K562 (cell line): Measurements from ENCODE around the gene JUN. TPM values are rescaled to one million over a fixed set of nuclear protein-coding genes. Genes with fewer than 3 reads are reported as not detected.
A peak's percentile ranks its signal among the peaks of the same experiment; 100 is the strongest.

ENCODE experiments used
- BCL6 ChIP-seq: fragments of 250-450 bp; sonication (Bioruptor Pico); IDR thresholded peaks from 2 replicates; pipeline ENCODE4 v1.4.0; 2020
- CBX8 ChIP-seq: fragments of 200-600 bp; sonication (generic); IDR thresholded peaks from 2 replicates; pipeline ENCODE4 v1.6.1; 2012; ENCODE audit warnings: borderline replicate concordance, mixed run types, low read depth, mild to moderate bottlenecking, moderate library complexity, mixed read lengths, low read length, control low read depth, inconsistent platforms; ENCODE audit not compliant: poor library complexity, severe bottlenecking; ENCODE audit errors: extremely low read depth
- CEBPB ChIP-seq: fragments of 450-650 bp; IDR thresholded peaks from 2 replicates; pipeline ENCODE4 v1.6.1; 2016; ENCODE audit warnings: missing genetic modification characterization, missing compliant biosample characterization
- E2F3 ChIP-seq: fragments of 250-450 bp; sonication (Bioruptor Pico); IDR thresholded peaks from 2 replicates; pipeline ENCODE4 v1.4.0; 2020; ENCODE audit warnings: mild to moderate bottlenecking
- ELF4 ChIP-seq: fragments of 450-650 bp; formaldehyde crosslinking; IDR thresholded peaks from 2 replicates; pipeline ENCODE4 v1.4.0; 2022; ENCODE audit warnings: missing genetic modification characterization
- EP300 ChIP-seq: IDR thresholded peaks from 2 replicates; pipeline ENCODE4 v1.6.1; 2012; ENCODE audit warnings: low read length, improper control_type of control experiment
- JUND ChIP-seq, 2 experiments: IDR thresholded peaks; 2 replicates in 1 of 2; 3 replicates in 1 of 2; pipeline ENCODE4 v1.6.1; 2011; ENCODE audit warnings: borderline replicate concordance in 2 of 2, low read depth in 2 of 2, low read length in 2 of 2, improper control_type of control experiment in 1 of 2, missing biosample characterization in 1 of 2, missing genetic modification characterization in 1 of 2, missing genetic modification reagents in 1 of 2
- LCOR ChIP-seq: sonication (generic); formaldehyde crosslinking; IDR thresholded peaks from 2 replicates; pipeline ENCODE4 v1.8.0; 2022; ENCODE audit warnings: mild to moderate bottlenecking, missing genetic modification reagents
- PBX2 ChIP-seq, 2 experiments: IDR thresholded peaks in 1 of 2; conservative IDR thresholded peaks in 1 of 2; 2 replicates each; pipeline ENCODE4 v1.6.1; 2016; ENCODE audit warnings: low read depth in 2 of 2, mild to moderate bottlenecking in 1 of 2, missing compliant biosample characterization in 1 of 2, missing genetic modification characterization in 1 of 2, moderate library complexity in 1 of 2
- PYGO2 ChIP-seq: fragments of 450-650 bp; IDR thresholded peaks from 2 replicates; pipeline ENCODE4 v1.6.1; 2016; ENCODE audit warnings: mild to moderate bottlenecking, missing genetic modification characterization, moderate library complexity, missing compliant biosample characterization
- RNF2 ChIP-seq: sonication (generic); IDR thresholded peaks from 2 replicates; pipeline ENCODE4 v1.6.1; 2016
- RUNX1 ChIP-seq: sonication (generic); IDR thresholded peaks from 2 replicates; pipeline ENCODE4 v1.6.1; 2016; ENCODE audit warnings: antibody characterized with exemption, low read depth
- TEAD4 ChIP-seq, 2 experiments: sonication (generic) in 1 of 2; formaldehyde crosslinking in 1 of 2; IDR thresholded peaks; 2 replicates each; pipeline versions ENCODE4 v1.6.1 to v1.8.0; 2012 to 2022; ENCODE audit warnings: borderline replicate concordance in 1 of 2, inconsistent platforms in 1 of 2, low read length in 1 of 2, mild to moderate bottlenecking in 1 of 2, missing genetic modification reagents in 1 of 2
- THAP7 ChIP-seq: fragments of 250-450 bp; sonication (Bioruptor Pico); IDR thresholded peaks from 2 replicates; pipeline ENCODE4 v1.5.0; 2021
- TSC22D4 ChIP-seq: fragments of 450-650 bp; IDR thresholded peaks from 2 replicates; pipeline ENCODE4 v1.6.1; 2016; ENCODE audit warnings: missing genetic modification characterization, missing biosample characterization, control low read depth
- ZNF277 ChIP-seq: fragments of 250-450 bp; sonication (Bioruptor Pico); IDR thresholded peaks from 2 replicates; pipeline ENCODE4 v1.8.0; 2022; ENCODE audit warnings: inconsistent platforms, mild to moderate bottlenecking, moderate library complexity, borderline replicate concordance
- ZNF3 ChIP-seq: fragments of 250-450 bp; sonication (Bioruptor Pico); IDR thresholded peaks from 2 replicates; pipeline ENCODE4 v1.5.0; 2021; ENCODE audit warnings: mild to moderate bottlenecking, moderate library complexity
- ZNF324 ChIP-seq: fragments of 250-450 bp; sonication (Bioruptor Pico); IDR thresholded peaks from 2 replicates; pipeline ENCODE4 v1.4.0; 2020; ENCODE audit warnings: mild to moderate bottlenecking
- ZNF398 ChIP-seq: fragments of 250-450 bp; sonication (Bioruptor Pico); IDR thresholded peaks from 2 replicates; pipeline ENCODE4 v1.8.0; 2021; ENCODE audit warnings: moderate library complexity, mild to moderate bottlenecking, inconsistent platforms
- ZNF644 ChIP-seq: fragments of 200-800 bp; sonication (Bioruptor generic); IDR thresholded peaks from 2 replicates; pipeline ENCODE4 v1.6.1; 2016; ENCODE audit warnings: low read depth, missing genetic modification characterization, missing compliant biosample characterization
- polyA plus RNA-seq, 8 experiments: library from polyadenylated mRNA; depleted of rRNA in 4 of 8; stranded (reverse) in 5 of 8; unstranded in 3 of 8; fragments of >200 nt; fragmentation: Nextera tagmentation in 2 of 8; fragmentation: Illumina TruSeq in 1 of 8; extraction: Ambion mirVana in 2 of 8; extraction: Trizol in 1 of 8; gene quantifications; 2 replicates each; pipeline versions ENCODE4 v1.2.1 to v1.2.3, GENCODE V29; 2011 to 2014; ENCODE audit warnings: inconsistent platforms in 1 of 8, missing spikeins in 1 of 8
- total RNA-seq, 7 experiments: library from RNA; depleted of rRNA in 6 of 7; stranded (reverse); fragments of >200 nt in 6 of 7; fragmentation: Illumina TruSeq in 2 of 7; extraction: Trizol in 2 of 7; gene quantifications; 2 replicates each; pipeline versions ENCODE4 v1.2.1 to v1.2.3, GENCODE V29; 2011 to 2021; ENCODE audit warnings: low replicate concordance in 1 of 7

JUN gene
- total and polyA plus RNA-seq, 9 of the 15 experiments (the other 6 are each of a cell fraction or from before 2014, with no cell fraction given) = 0.32 to 23.4 (median 4.0) TPM

GRCh38 chr1:58783090-58783992 is 506 bp downstream of the JUN start (continued):
- TF ChIP-seq ZNF3 (CRISPR knock-in tag) = no peak
- no peak; the same call in 1 of the 2 replicates for TF ChIP-seq LCOR (CRISPR knock-in tag)
- no peak for TF ChIP-seq ZNF644 (tag)
- no peak for TF ChIP-seq CEBPB (tag)
- TF ChIP-seq BCL6 (CRISPR knock-in tag) = no peak
- TF ChIP-seq RUNX1 = no peak
- no peak for TF ChIP-seq ELF4 (CRISPR knock-in tag)
- no peak for TF ChIP-seq TEAD4 (IDR thresholded peaks at IDR 0.05; ENCODE audit: low read length)
- TF ChIP-seq TEAD4 (CRISPR knock-in tag; IDR thresholded peaks at IDR 0.05; ENCODE audit: borderline replicate concordance) = no peak
- 0 out of 2 replicates have a peak, but pooled peaks have one; percentile 18 for TF ChIP-seq E2F3 (CRISPR knock-in tag)
- no peak for TF ChIP-seq RNF2
- TF ChIP-seq CBX8 = no peak
- no peak for TF ChIP-seq ZNF398 (CRISPR knock-in tag)
- TF ChIP-seq EP300 = no peak
- no peak for TF ChIP-seq JUND (IDR thresholded peaks at IDR 0.05; ENCODE audit: borderline replicate concordance, low read depth, low read length)
- TF ChIP-seq JUND (tag; IDR thresholded peaks at IDR 0.05; ENCODE audit: borderline replicate concordance, low read depth, low read length) = no peak
- TF ChIP-seq PBX2 (CRISPR knock-in tag; IDR thresholded peaks at IDR 0.05; ENCODE audit: low read depth) = no peak
- TF ChIP-seq PBX2 (tag; conservative IDR thresholded peaks at IDR 0.05; ENCODE audit: low read depth) = no peak
- TF ChIP-seq PYGO2 (tag) = no peak
- TF ChIP-seq ZNF324 (CRISPR knock-in tag) = 0 out of 2 replicates have a peak, but pooled peaks have one; percentile 30
- TF ChIP-seq TSC22D4 (tag) = no peak
- no peak for TF ChIP-seq ZNF277
- no peak for TF ChIP-seq THAP7 (CRISPR knock-in tag)
